GM12878 (cell line): ENCODE measurements around the gene AAR2. TPM values are rescaled to one million over a fixed set of nuclear protein-coding genes. Genes with fewer than 3 reads are reported as not detected.

Source experiments
- ATAC-seq: fragments of 200-7000 bp; cut with Tn5 transposase; 3 replicates; pipeline ENCODE4 v1.9.1; 2020; ENCODE audit warnings: mild to moderate bottlenecking, moderate library complexity
- Bru-seq: library from RNA; stranded (reverse); fragments of 400-500 nt; gene quantifications from one replicate; lab custom pipeline; 2021; lab: Mats Ljungman, UMichigan
- BruChase-seq, 2 experiments: library from RNA; stranded (reverse); fragments of 400-500 nt; gene quantifications; one replicate each; lab custom pipeline; 2021; lab: Mats Ljungman, UMichigan
- BruUV-seq: library from RNA; stranded (reverse); fragments of 400-500 nt; replicated peaks from 2 replicates; lab custom pipeline; 2021; lab: Mats Ljungman, UMichigan
- CTCF ChIA-PET: fragments of 300-600 bp; sonication (Branson Sonifier 250); formaldehyde crosslinking; extraction: SDS; loops from one replicate; lab custom pipeline; 2021; ENCODE audit warnings: inconsistent platforms; lab: Yijun Ruan, JAX
- POLR2A ChIA-PET: fragments of 350-600 bp; formaldehyde crosslinking; extraction: SDS; loops from one replicate; lab custom pipeline; 2021; ENCODE audit warnings: inconsistent platforms; lab: Charles Lee
- RAD21 ChIA-PET: fragments of 300-600 bp; sonication (Branson Sonifier 250); formaldehyde crosslinking; loops from one replicate; lab custom pipeline; 2023; ENCODE audit warnings: antibody characterized with exemption; ENCODE audit not compliant: unreplicated experiment; lab: Charles Lee
- SMC1A ChIA-PET: fragments of 300-600 bp; sonication (Branson Sonifier 250); formaldehyde crosslinking; loops from one replicate; lab custom pipeline; 2023; ENCODE audit not compliant: unreplicated experiment, uncharacterized antibody; lab: Charles Lee
- DNase-seq: peaks from one replicate; pipeline ENCODE4 v3.0.0-alpha.2; 2011; ENCODE audit warnings: low read depth, low spot score
- FAIRE-seq: peaks from 3 replicates; lab custom pipeline; 2011; peaks lifted over from hg19 to GRCh38; lab: Jason Lieb, UNC
- H2AFZ ChIP-seq: 2 replicates; pipeline ENCODE4 v1.6.0; 2011; ENCODE audit warnings: low read depth, low read length, control low read depth; ENCODE audit not compliant: control insufficient read depth
- H3K27ac ChIP-seq: 2 replicates; pipeline ENCODE4 v1.5.1; 2011; ENCODE audit warnings: control low read depth; ENCODE audit not compliant: control insufficient read depth, insufficient read depth
- H3K27me3 ChIP-seq, 2 experiments: replicated peaks in 1 of 2; 2 replicates each; pipeline versions ENCODE4 v1.6.0 to v1.6.1; 2011; ENCODE audit warnings: low read length in 1 of 2; ENCODE audit not compliant: control insufficient read depth in 2 of 2, insufficient read depth in 2 of 2
- H3K36me3 ChIP-seq, 2 experiments: 2 replicates each; pipeline ENCODE4 v1.5.1; 2011; ENCODE audit warnings: low read length in 1 of 2; ENCODE audit not compliant: control insufficient read depth in 2 of 2, insufficient read depth in 2 of 2
- H3K4me1 ChIP-seq: 2 replicates; pipeline ENCODE4 v1.6.1; 2011; ENCODE audit warnings: mild to moderate bottlenecking, low read length, moderate library complexity, mixed read lengths; ENCODE audit not compliant: control insufficient read depth, insufficient read depth
- H3K4me2 ChIP-seq: 2 replicates; pipeline ENCODE4 v1.6.0; 2011; ENCODE audit warnings: control low read depth; ENCODE audit not compliant: control insufficient read depth, insufficient read depth
- H3K4me3 ChIP-seq: fragments of 200-600 bp; sonication (generic); 2 replicates; pipeline ENCODE4 v1.5.1; 2016
- H3K79me2 ChIP-seq: 2 replicates; pipeline ENCODE4 v1.6.0; 2011; ENCODE audit warnings: low read length; ENCODE audit not compliant: control insufficient read depth, insufficient read depth
- H3K9ac ChIP-seq: 2 replicates; pipeline ENCODE4 v1.8.0; 2011; ENCODE audit warnings: low read length, control low read depth, mixed read lengths; ENCODE audit not compliant: control insufficient read depth, insufficient read depth
- H3K9me3 ChIP-seq: replicated peaks from 3 replicates; pipeline ENCODE4 v1.5.1; 2011; ENCODE audit warnings: mild to moderate bottlenecking, low read length; ENCODE audit not compliant: control insufficient read depth, insufficient read depth
- H4K20me1 ChIP-seq: 2 replicates; pipeline ENCODE4 v1.6.0; 2011; ENCODE audit not compliant: control insufficient read depth, insufficient read depth
- IRF4 ChIP-seq: IDR thresholded peaks from 2 replicates; pipeline ENCODE4 v1.6.1; 2011; ENCODE audit warnings: low read depth, low read length
- MYB ChIP-seq: fragments of 150-350 bp; IDR thresholded peaks from 2 replicates; pipeline ENCODE4 v1.6.1; 2014; ENCODE audit warnings: mild to moderate bottlenecking, low read depth, low read length, borderline replicate concordance
- NFXL1 ChIP-seq: fragments of 450-650 bp; IDR thresholded peaks from 2 replicates; pipeline ENCODE4 v1.6.1; 2017; ENCODE audit warnings: antibody characterized with exemption, mild to moderate bottlenecking, borderline replicate concordance
- NFYA ChIP-seq: IDR thresholded peaks from 2 replicates; pipeline ENCODE4 v1.6.1; 2011; ENCODE audit warnings: low read depth, mild to moderate bottlenecking, low read length, improper control_type of control experiment, borderline replicate concordance
- NRF1 ChIP-seq: conservative IDR thresholded peaks from 2 replicates; pipeline ENCODE4 v1.6.1; 2011; ENCODE audit warnings: mild to moderate bottlenecking, low read depth, low read length, improper control_type of control experiment
- SIX5 ChIP-seq: IDR thresholded peaks from 2 replicates; pipeline ENCODE4 v1.6.1; 2011; ENCODE audit warnings: mild to moderate bottlenecking, low read depth, low read length, moderate library complexity; ENCODE audit not compliant: severe bottlenecking
- WGBS: methylation state at CpG from one replicate; pipeline ENCODE4 v1.1.6; 2016; ENCODE audit warnings: low lambda C conversion rate; ENCODE audit not compliant: insufficient replicate concordance, insufficient coverage; ENCODE audit errors: missing lambda C conversion rate; 5-methylcytosine and 5-hydroxymethylcytosine counted together
- in situ Hi-C: fragments of 300-500 bp; cut with MboI; formaldehyde crosslinking; loops from 9 replicates; pipeline ENCODE4 v1.14.3; 2018; ENCODE audit warnings: mixed read lengths
- intact Hi-C: fragments of 100-400 bp; cut with micrococcal nuclease; formaldehyde crosslinking; loops from one replicate; pipeline ENCODE4 v1.14.2; 2022; ENCODE audit not compliant: unreplicated experiment
- long read RNA-seq, 2 experiments: library from polyadenylated mRNA; unstranded; transcript quantifications; one replicate each; pipeline ENCODE4 v2.0.0, GENCODE V29; 2019 to 2020
- polyA minus RNA-seq, 3 experiments: library from RNA; depleted of rRNA, polyadenylated mRNA; stranded (reverse); fragments of >200 nt; gene quantifications; 2 replicates each; pipeline ENCODE4 v1.2.3, GENCODE V29; 2011
- polyA plus RNA-seq, 11 experiments: library from polyadenylated mRNA; depleted of rRNA in 4 of 11; unstranded in 6 of 11; stranded (reverse) in 5 of 11; fragments of >200 nt; fragmentation: Nextera tagmentation in 4 of 11; fragmentation: Illumina TruSeq in 1 of 11; extraction: Ambion mirVana in 4 of 11; extraction: Trizol in 1 of 11; gene quantifications; 1 replicate in 1 of 11; 2 replicates in 10 of 11; pipeline versions ENCODE4 v1.2.1 to v1.2.3, GENCODE V29; 2011 to 2016; ENCODE audit warnings: inconsistent platforms in 2 of 11, missing spikeins in 2 of 11, low read depth in 1 of 11
- total RNA-seq, 4 experiments: library from RNA; depleted of rRNA in 3 of 4; stranded (reverse); fragments of >200 nt in 3 of 4; fragmentation: Illumina TruSeq in 1 of 4; extraction: Trizol in 1 of 4; gene quantifications; 2 replicates each; pipeline versions ENCODE4 v1.2.1 to v1.2.3, GENCODE V29; 2013 to 2021
- TF ChIP-seq, protein P1 (sequence below): IDR thresholded peaks from 2 replicates; pipeline ENCODE4 v1.6.1; 2012; ENCODE audit warnings: improper control_type of control experiment, low read depth, low read length; ENCODE audit not compliant: insufficient replicate concordance
- TF ChIP-seq, protein P2 (sequence below): fragments of 450-650 bp; IDR thresholded peaks from 2 replicates; pipeline ENCODE4 v1.6.1; 2017; ENCODE audit warnings: low read depth, mild to moderate bottlenecking, moderate library complexity

The AAR2 gene, protein sequence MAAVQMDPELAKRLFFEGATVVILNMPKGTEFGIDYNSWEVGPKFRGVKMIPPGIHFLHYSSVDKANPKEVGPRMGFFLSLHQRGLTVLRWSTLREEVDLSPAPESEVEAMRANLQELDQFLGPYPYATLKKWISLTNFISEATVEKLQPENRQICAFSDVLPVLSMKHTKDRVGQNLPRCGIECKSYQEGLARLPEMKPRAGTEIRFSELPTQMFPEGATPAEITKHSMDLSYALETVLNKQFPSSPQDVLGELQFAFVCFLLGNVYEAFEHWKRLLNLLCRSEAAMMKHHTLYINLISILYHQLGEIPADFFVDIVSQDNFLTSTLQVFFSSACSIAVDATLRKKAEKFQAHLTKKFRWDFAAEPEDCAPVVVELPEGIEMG
- total RNA-seq (2013; cell fraction: nucleolus; rRNA removed): 20.3 and 21.6 TPM in 2 replicates
- total RNA-seq (2014; rRNA removed) (34.8 and 36.9 TPM in 2 replicates), total RNA-seq (2014; rRNA removed; fragmentation: Illumina TruSeq; extraction: Trizol) (19.0 and 20.3 TPM in 2 replicates), total RNA-seq (2021) (23.6 and 25.7 TPM in 2 replicates), polyA plus RNA-seq (2011; rRNA removed) (17.9 and 29.9 TPM in 2 replicates), polyA plus RNA-seq (2014; fragmentation: Illumina TruSeq; extraction: Trizol) (17.0 and 32.7 TPM in 2 replicates), polyA plus RNA-seq (2014; fragmentation: Nextera tagmentation; extraction: Ambion mirVana) (1 to 10 TPM; 6.5 to 8.7 TPM), polyA plus RNA-seq (2014; rRNA removed) (30.8 and 31.0 TPM in 2 replicates), polyA plus RNA-seq (2016; fragmentation: Nextera tagmentation; extraction: Ambion mirVana) (10 to 100 TPM; 34.1 to 41.7 TPM), polyA minus RNA-seq (2011; rRNA and poly(A)+ RNA removed) (28.7 and 52.6 TPM in 2 replicates), Bru-seq, nascent RNA (percentile 79 among the genes with signal in this experiment), BruChase-seq, experiment 1, labeled RNA remaining after a 6-hour chase (percentile 61 among the genes with signal in this experiment), BruChase-seq, experiment 2, labeled RNA remaining after a 2-hour chase (percentile 74 among the genes with signal in this experiment)
- polyA plus RNA-seq (2011; ENCODE audit: low read depth): 14.1 TPM
- polyA plus RNA-seq (2011; cell fraction: cytosol; rRNA removed): 34.6 and 40.5 TPM in 2 replicates
- polyA plus RNA-seq (2011; cell fraction: nucleus; rRNA removed): 26.1 and 28.0 TPM in 2 replicates
- 16.6 and 20.3 TPM in 2 replicates for polyA plus RNA-seq (2012)
- 9.3 and 11.1 TPM in 2 replicates for polyA minus RNA-seq (2011; cell fraction: cytosol; rRNA and poly(A)+ RNA removed)
- 13.2 and 22.1 TPM in 2 replicates for polyA minus RNA-seq (2011; cell fraction: nucleus; rRNA and poly(A)+ RNA removed)
- long read RNA-seq, experiment 1, transcript AAR2-201 (4 exons, 2,430 nt): major isoform, 33 of 59 reads
- long read RNA-seq, experiment 1, partial matches to known transcripts: 18 of 59 reads
- long read RNA-seq, experiment 1, other reads (novel, unspliced or antisense): 7 of 59 reads
- long read RNA-seq, experiment 2, transcript AAR2-201 (4 exons, 2,430 nt): major isoform, 98 of 138 reads
- long read RNA-seq, experiment 2, partial matches to known transcripts: 23 of 138 reads
- long read RNA-seq, experiment 2, other reads (novel, unspliced or antisense): 14 of 138 reads

DNA sequence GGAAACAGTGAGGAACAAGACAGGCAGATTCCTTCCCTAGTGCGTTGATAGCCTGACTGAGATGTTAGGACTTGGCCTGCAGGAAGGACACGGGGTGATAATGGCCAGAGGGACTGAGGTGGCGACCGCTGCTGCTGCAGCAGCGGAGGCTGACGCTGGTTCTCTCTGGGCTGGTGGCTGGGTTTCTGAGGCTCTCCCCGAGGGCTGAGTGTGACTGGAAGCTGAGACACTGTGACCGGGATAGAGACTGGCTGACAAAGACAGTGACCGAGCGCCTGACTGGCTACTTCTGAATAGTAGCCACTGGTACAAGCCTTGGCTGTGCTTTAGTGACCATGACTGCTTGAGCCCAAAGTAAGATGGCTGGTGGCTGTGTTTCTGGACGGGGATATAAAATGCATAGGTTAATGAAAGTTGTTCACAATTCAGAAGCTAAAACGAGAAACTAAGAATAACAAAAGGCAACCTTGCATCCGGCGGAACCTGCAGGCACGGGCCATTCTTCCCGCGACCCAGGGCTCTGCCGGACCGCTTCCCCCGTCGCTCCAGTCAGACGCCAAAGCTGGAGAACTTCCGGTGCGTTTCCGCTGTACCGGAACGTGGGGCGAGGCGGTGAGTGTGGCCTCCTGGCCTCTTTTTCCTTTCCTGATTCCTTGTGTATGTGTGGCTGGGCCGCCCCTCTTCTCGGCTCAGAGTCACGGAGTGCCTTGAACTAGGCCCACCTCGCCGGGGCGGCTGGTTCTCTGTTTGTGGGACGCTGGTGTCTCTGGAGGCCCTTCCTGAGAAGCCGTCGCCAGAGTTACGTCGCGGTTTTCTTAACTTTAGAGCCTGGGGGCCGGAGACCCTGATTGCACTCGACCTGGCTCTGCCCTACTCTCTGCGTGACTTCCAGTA is at the start of gene AAR2:
AAR2 (plus strand) TSS at position 587 of the 894 bp plus-strand sequence. CDS start 3,391 bp downstream, outside the sequence.
- H3K4me3 ChIP-seq: peak within 1 kb of the TSS; percentile 91
- ChIA-PET CTCF (interaction anchor here (0.6 to 3.1 kb wide), 8 partner anchors 10 to 521 kb away, joined by 3 to 11 read pairs (median 3); no protein-coding TSS in a partner anchor), POLR2A (interaction anchor here (1.2 kb wide), 1 partner anchor 282 kb away, joined by 5 read pairs; the partner anchor contains the start of gene SCAND1), RAD21 (no interaction called here), SMC1A (interaction anchor here (0.7 to 1.5 kb wide), 3 partner anchors 11 to 34 kb away, joined by 3 to 5 read pairs (median 3); no protein-coding TSS in a partner anchor)
- in situ Hi-C loops (no loop called here), intact Hi-C loops (no loop called here)
- H3K4me2 ChIP-seq: peak within 1 kb of the TSS; percentile 77
- peak within 1 kb of the TSS; percentile 99 for H2AFZ ChIP-seq
- WGBS: 17% methylated on average over 44 of the region's 44 CpGs
- peaks cover 35% of the 10 kb centered on the region for H3K79me2 ChIP-seq
- no peaks in the 10 kb centered on the region for H3K4me1 ChIP-seq
- peaks cover 4 to 12% of the 10 kb centered on the region in 2 experiments for H3K36me3 ChIP-seq
- peak within 1 kb of the TSS; percentile 71 for H3K27ac ChIP-seq
- BruUV-seq: no TSS peak
- peak within 1 kb of the TSS; percentile 91 for H3K9ac ChIP-seq
- peak; percentile 98 for ATAC-seq
- FAIRE-seq: peak; percentile 81
- DNase-seq: peak; percentile 23
- H3K9me3 ChIP-seq: no peaks in the 10 kb centered on the region
- no peaks in the 10 kb centered on the region for H3K27me3 ChIP-seq
- no peaks in the 10 kb centered on the region for H4K20me1 ChIP-seq
- TF ChIP-seq, protein P1, sequence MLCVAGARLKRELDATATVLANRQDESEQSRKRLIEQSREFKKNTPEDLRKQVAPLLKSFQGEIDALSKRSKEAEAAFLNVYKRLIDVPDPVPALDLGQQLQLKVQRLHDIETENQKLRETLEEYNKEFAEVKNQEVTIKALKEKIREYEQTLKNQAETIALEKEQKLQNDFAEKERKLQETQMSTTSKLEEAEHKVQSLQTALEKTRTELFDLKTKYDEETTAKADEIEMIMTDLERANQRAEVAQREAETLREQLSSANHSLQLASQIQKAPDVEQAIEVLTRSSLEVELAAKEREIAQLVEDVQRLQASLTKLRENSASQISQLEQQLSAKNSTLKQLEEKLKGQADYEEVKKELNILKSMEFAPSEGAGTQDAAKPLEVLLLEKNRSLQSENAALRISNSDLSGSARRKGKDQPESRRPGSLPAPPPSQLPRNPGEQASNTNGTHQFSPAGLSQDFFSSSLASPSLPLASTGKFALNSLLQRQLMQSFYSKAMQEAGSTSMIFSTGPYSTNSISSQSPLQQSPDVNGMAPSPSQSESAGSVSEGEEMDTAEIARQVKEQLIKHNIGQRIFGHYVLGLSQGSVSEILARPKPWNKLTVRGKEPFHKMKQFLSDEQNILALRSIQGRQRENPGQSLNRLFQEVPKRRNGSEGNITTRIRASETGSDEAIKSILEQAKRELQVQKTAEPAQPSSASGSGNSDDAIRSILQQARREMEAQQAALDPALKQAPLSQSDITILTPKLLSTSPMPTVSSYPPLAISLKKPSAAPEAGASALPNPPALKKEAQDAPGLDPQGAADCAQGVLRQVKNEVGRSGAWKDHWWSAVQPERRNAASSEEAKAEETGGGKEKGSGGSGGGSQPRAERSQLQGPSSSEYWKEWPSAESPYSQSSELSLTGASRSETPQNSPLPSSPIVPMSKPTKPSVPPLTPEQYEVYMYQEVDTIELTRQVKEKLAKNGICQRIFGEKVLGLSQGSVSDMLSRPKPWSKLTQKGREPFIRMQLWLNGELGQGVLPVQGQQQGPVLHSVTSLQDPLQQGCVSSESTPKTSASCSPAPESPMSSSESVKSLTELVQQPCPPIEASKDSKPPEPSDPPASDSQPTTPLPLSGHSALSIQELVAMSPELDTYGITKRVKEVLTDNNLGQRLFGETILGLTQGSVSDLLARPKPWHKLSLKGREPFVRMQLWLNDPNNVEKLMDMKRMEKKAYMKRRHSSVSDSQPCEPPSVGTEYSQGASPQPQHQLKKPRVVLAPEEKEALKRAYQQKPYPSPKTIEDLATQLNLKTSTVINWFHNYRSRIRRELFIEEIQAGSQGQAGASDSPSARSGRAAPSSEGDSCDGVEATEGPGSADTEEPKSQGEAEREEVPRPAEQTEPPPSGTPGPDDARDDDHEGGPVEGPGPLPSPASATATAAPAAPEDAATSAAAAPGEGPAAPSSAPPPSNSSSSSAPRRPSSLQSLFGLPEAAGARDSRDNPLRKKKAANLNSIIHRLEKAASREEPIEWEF: peak; percentile 40
- TF ChIP-seq NFXL1: no peak
- peak; percentile 66 for TF ChIP-seq SIX5
- 0 out of 2 replicates have a peak, but pooled peaks have one; percentile 2 for TF ChIP-seq NRF1
- no peak for TF ChIP-seq MYB
- no peak for TF ChIP-seq NFYA
- TF ChIP-seq, protein P2, sequence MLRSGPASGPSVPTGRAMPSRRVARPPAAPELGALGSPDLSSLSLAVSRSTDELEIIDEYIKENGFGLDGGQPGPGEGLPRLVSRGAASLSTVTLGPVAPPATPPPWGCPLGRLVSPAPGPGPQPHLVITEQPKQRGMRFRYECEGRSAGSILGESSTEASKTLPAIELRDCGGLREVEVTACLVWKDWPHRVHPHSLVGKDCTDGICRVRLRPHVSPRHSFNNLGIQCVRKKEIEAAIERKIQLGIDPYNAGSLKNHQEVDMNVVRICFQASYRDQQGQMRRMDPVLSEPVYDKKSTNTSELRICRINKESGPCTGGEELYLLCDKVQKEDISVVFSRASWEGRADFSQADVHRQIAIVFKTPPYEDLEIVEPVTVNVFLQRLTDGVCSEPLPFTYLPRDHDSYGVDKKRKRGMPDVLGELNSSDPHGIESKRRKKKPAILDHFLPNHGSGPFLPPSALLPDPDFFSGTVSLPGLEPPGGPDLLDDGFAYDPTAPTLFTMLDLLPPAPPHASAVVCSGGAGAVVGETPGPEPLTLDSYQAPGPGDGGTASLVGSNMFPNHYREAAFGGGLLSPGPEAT: peak; percentile 90
- peak; percentile 67 for TF ChIP-seq IRF4
